ENCODE data around the gene CLDN12. TPM values are rescaled to one million over a fixed set of nuclear protein-coding genes. Genes with fewer than 3 reads are reported as not detected.
A peak's percentile ranks its signal among the peaks of the same experiment; 100 is the strongest.

CLDN12 gene
- 10 to 100 TPM; 27.6 to 34.6 (median 29.9) TPM for total RNA-seq
- 10 to 100 TPM; 17.9 to 27.3 TPM for polyA plus RNA-seq
- long read RNA-seq, donor 1, partial matches to known transcripts: 0 of 5 reads
- long read RNA-seq, donor 1, other reads (novel, unspliced or antisense): 2 of 5 reads
- long read RNA-seq, donor 2, transcript CLDN12-201 (3 exons, 3,565 nt): major isoform, 12 of 15 reads
- long read RNA-seq, donor 2, partial matches to known transcripts: 0 of 15 reads
- long read RNA-seq, donor 2, other reads (novel, unspliced or antisense): 0 of 15 reads
- long read RNA-seq, donor 3, transcript CLDN12-201 (3 exons, 3,565 nt): major isoform, 26 of 37 reads
- long read RNA-seq, donor 3, partial matches to known transcripts: 0 of 37 reads
- long read RNA-seq, donor 3, other reads (novel, unspliced or antisense): 5 of 37 reads

DNA sequence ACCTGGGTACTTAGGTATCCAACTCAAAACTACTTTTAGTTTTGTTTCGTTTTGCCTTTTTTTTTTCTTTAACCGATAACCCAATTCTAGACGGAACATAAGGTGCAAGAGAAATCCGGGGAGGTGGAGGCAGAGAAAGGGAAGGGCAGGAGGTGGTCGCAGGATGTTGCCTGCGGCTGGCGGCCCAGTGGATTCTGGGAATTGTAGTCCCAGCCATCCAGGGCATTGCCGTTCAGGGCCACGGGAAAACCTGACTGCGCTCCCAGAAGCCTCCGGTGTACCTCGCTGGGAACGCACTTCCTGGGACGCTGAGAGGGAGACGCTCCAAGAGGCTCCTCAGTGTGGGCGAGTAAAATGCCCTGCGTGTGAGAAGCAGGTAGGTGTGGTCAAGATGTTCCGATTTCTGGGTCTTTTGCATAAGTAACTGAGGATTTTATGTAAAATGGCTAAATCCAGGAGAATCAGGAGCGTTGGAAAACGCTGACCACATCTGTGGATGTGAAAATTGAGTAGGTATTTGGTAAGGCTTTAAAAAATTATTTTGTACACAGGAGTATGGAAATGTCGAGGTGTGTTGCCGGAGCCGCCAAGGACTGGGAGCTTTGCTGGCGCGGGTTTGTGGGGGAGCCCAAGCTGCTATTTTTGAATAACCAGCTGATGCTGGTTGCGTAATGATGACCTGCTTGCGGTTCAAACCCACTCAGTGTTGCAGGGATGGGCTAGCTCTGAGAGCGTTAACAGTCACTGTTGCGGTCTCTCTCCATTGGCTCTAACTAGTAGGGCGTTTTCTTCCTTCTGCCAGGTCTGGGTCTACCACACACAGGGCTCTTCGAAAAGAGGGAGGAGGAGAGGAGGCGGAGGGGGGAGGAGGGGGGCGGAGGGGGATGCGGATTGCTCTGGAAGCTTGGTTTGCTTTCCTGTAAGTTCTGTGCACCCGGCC is at the start of gene CLDN12:
CLDN12 (plus strand) TSS at position 288 of the 940 bp plus-strand sequence. CDS start 9,216 bp downstream, outside the sequence.
- H3K27ac ChIP-seq: peak within 1 kb of the TSS; percentile 91 to 92
- TF ChIP-seq, protein P1, sequence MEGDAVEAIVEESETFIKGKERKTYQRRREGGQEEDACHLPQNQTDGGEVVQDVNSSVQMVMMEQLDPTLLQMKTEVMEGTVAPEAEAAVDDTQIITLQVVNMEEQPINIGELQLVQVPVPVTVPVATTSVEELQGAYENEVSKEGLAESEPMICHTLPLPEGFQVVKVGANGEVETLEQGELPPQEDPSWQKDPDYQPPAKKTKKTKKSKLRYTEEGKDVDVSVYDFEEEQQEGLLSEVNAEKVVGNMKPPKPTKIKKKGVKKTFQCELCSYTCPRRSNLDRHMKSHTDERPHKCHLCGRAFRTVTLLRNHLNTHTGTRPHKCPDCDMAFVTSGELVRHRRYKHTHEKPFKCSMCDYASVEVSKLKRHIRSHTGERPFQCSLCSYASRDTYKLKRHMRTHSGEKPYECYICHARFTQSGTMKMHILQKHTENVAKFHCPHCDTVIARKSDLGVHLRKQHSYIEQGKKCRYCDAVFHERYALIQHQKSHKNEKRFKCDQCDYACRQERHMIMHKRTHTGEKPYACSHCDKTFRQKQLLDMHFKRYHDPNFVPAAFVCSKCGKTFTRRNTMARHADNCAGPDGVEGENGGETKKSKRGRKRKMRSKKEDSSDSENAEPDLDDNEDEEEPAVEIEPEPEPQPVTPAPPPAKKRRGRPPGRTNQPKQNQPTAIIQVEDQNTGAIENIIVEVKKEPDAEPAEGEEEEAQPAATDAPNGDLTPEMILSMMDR (IDR thresholded peaks at IDR 0.05): peak in 1 of 3 donors; percentile 31
- TF ChIP-seq EP300 (IDR thresholded peaks at IDR 0.05) (peak; percentile 55), POLR2A (IDR thresholded peaks at IDR 0.05) (peak; percentile 49)
- peak; percentile 87 to 92 (median 89) for DNase-seq
- intact Hi-C loops (cut with DNase I): no loop called here
- 0% methylated on average over 33 to 35 of the region's 35 CpGs for WGBS, 3 donors
- no peaks in the 10 kb centered on the region for H3K36me3 ChIP-seq
- peaks cover 4% of the 10 kb centered on the region for H3K4me1 ChIP-seq (ENCODE audit: insufficient read depth)
- H3K9me3 ChIP-seq: no peaks in the 10 kb centered on the region
- H3K27me3 ChIP-seq: no peaks in the 10 kb centered on the region
- peak within 1 kb of the TSS; percentile 74 for H3K4me3 ChIP-seq

DNA sequence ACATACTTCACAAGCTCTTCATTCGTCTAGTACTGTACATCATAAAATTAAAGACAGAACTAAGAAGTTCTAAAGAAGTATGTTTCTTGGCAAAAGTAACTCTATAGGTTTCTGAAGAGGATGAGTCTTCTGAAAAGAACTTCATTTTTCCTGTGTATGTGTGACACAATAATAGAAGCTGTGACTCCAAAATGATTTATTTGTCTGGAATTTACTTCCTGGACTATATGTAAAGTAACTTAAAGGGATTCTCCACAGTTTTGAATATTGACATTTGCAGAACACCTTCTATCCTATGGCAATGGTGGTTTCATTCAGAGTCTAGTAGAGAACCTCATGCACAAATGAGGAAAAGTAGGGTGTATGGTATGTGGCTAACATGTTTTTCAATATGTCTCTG is 19.8 kb upstream of the CLDN12 start:
- Histone ChIP-seq H3K9me3 (no peaks in the 10 kb centered on the region), H3K4me3 (no peak overlapping the region), H3K4me1 (ENCODE audit: insufficient read depth) (no peaks in the 10 kb centered on the region), H3K36me3 (no peaks in the 10 kb centered on the region), H3K27ac (no peak overlapping the region), H3K27me3 (no peaks in the 10 kb centered on the region)
- no peak for TF ChIP-seq EP300 (IDR thresholded peaks at IDR 0.05)
- no peak for TF ChIP-seq POLR2A (IDR thresholded peaks at IDR 0.05)
- TF ChIP-seq, protein P1 (IDR thresholded peaks at IDR 0.05): no peak
- intact Hi-C loops (cut with DNase I): no loop called here
- 88 to 92% (median 90%) methylated on average over 1 of the region's 1 CpG for WGBS, 3 donors
- no peak for DNase-seq

DNA sequence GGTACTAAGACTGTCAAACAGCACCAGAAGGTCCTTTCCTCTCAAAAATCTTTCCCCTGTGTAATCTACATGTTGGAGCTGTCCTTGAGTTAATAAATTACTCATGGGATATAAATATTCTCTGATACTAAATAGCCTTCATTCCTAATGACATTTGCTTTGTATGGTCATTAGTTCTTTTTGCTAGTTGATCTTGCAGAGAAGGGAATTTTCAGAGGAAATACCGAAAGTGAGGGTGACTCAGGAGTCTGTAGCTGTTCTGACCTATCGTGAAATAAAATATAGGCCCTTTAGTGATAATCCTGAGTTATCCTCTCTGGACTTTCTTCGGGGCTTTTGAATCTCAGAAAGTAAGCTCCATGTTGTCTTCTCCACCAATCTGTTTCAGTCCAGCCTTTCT is 19.4 kb upstream of the CLDN12 start:
- WGBS, 3 donors: 85 to 92% (median 87%) methylated on average over 3 of the region's 3 CpGs
- Histone ChIP-seq H3K4me3 (no peak overlapping the region), H3K36me3 (no peaks in the 10 kb centered on the region), H3K4me1 (ENCODE audit: insufficient read depth) (no peaks in the 10 kb centered on the region), H3K27me3 (no peaks in the 10 kb centered on the region), H3K9me3 (no peaks in the 10 kb centered on the region), H3K27ac (no peak overlapping the region)
- intact Hi-C loops (cut with DNase I): no loop called here
- no peak for DNase-seq
- TF ChIP-seq POLR2A (IDR thresholded peaks at IDR 0.05) (no peak), EP300 (IDR thresholded peaks at IDR 0.05) (no peak)
- TF ChIP-seq, protein P1 (IDR thresholded peaks at IDR 0.05): no peak

DNA sequence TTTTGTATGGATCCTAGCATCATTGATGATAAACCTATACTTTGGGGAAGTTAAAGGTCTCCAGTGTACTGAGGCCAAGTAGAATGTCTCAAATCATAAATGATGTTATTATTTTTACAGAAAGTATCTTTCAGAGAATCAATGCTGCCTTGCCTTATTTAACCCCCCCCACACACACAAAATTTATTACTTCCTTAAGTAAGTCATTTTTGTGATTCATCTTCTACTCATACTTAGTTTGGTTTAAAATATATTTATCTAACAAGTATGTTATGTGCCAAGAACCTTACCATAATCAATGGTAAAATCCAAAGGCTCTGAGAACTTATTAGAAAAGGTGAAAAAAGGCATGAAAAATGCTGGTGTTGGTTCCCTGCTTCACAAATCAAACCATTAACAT is 18.8 kb upstream of the CLDN12 start:
- no peak for DNase-seq
- Histone ChIP-seq H3K27ac (no peak overlapping the region), H3K27me3 (no peaks in the 10 kb centered on the region), H3K4me3 (no peak overlapping the region), H3K4me1 (ENCODE audit: insufficient read depth) (no peaks in the 10 kb centered on the region), H3K36me3 (no peaks in the 10 kb centered on the region), H3K9me3 (no peaks in the 10 kb centered on the region)
- intact Hi-C loops (cut with DNase I): no loop called here
- TF ChIP-seq EP300 (IDR thresholded peaks at IDR 0.05): no peak

All from ovary (tissue), 10 donors.